Fibroblast of lung (primary cell): ENCODE data around the gene NEMF. TPM values are rescaled to one million over a fixed set of nuclear protein-coding genes. Genes with fewer than 3 reads are reported as not detected.

ENCODE experiments used
- DNase-seq, 2 donors: peaks; one replicate each; pipeline versions ENCODE4 v3.0.0 to v3.0.0-alpha.2; 2010; ENCODE audit warnings: low read depth in 2 of 2
- H2AFZ ChIP-seq: 2 replicates; pipeline ENCODE4 v1.5.1; 2012; ENCODE audit warnings: low read length, control low read depth, inconsistent platforms
- H3K27ac ChIP-seq: 2 replicates; pipeline ENCODE4 v1.5.1; 2011; ENCODE audit warnings: low read length, control low read depth; ENCODE audit not compliant: insufficient read depth
- H3K27me3 ChIP-seq: 2 replicates; pipeline ENCODE4 v1.5.1; 2011; ENCODE audit warnings: mild to moderate bottlenecking, low read length; ENCODE audit not compliant: control insufficient read depth, insufficient read depth
- H3K36me3 ChIP-seq: 2 replicates; pipeline ENCODE4 v1.5.1; 2011; ENCODE audit warnings: low read length; ENCODE audit not compliant: control insufficient read depth, insufficient read depth
- H3K4me1 ChIP-seq: 2 replicates; pipeline ENCODE4 v1.5.1; 2011; ENCODE audit warnings: low read length; ENCODE audit not compliant: control insufficient read depth, insufficient read depth; ENCODE audit errors: extremely low read depth
- H3K4me2 ChIP-seq: 2 replicates; pipeline ENCODE4 v1.5.1; 2011; ENCODE audit warnings: low read length, control low read depth; ENCODE audit not compliant: insufficient read depth; ENCODE audit errors: extremely low read depth
- H3K4me3 ChIP-seq, 4 experiments: fragments of 200-600 bp in 1 of 4; sonication (generic) in 1 of 4; replicated peaks in 1 of 4; 2 replicates each; pipeline ENCODE4 v1.5.1; 2011 to 2016; ENCODE audit warnings: low read length in 4 of 4, low read depth in 3 of 4, mild to moderate bottlenecking in 3 of 4, control low read depth in 2 of 4, inconsistent platforms in 1 of 4, mixed read lengths in 1 of 4; ENCODE audit not compliant: insufficient read depth in 1 of 4; ENCODE audit errors: control extremely low read depth in 1 of 4
- H3K79me2 ChIP-seq: 2 replicates; pipeline ENCODE4 v1.5.1; 2012; ENCODE audit warnings: mild to moderate bottlenecking, low read length, inconsistent platforms; ENCODE audit not compliant: control insufficient read depth, insufficient read depth
- H3K9ac ChIP-seq: 2 replicates; pipeline ENCODE4 v1.5.1; 2011; ENCODE audit warnings: mild to moderate bottlenecking, low read length, control low read depth; ENCODE audit not compliant: insufficient read depth
- H3K9me3 ChIP-seq: 2 replicates; pipeline ENCODE4 v1.5.1; 2012; ENCODE audit warnings: low read depth, low read length; ENCODE audit not compliant: control insufficient read depth, insufficient read depth
- H4K20me1 ChIP-seq: 2 replicates; pipeline ENCODE4 v1.5.1; 2011; ENCODE audit warnings: low read length; ENCODE audit not compliant: control insufficient read depth, insufficient read depth; ENCODE audit errors: extremely low read depth
- EZH2 ChIP-seq: IDR thresholded peaks from 2 replicates; pipeline ENCODE4 v1.5.1; 2012; ENCODE audit warnings: low read length, control low read depth, mild to moderate bottlenecking; ENCODE audit errors: missing control alignments
- polyA plus RNA-seq, 2 donors: library from polyadenylated mRNA; depleted of rRNA in 1 of 2; stranded (reverse) in 1 of 2; unstranded in 1 of 2; fragments of >200 nt; gene quantifications; 2 replicates each; pipeline ENCODE4 v1.2.1, GENCODE V29; 2011 to 2012; ENCODE audit warnings: missing spikeins in 1 of 2
- total RNA-seq: library from RNA; depleted of rRNA; stranded (reverse); fragments of >200 nt; gene quantifications from 2 replicates; pipeline ENCODE4 v1.2.1, GENCODE V29; 2014
- TF ChIP-seq, protein P1 (sequence below), 2 donors: IDR thresholded peaks in 1 of 2; conservative IDR thresholded peaks in 1 of 2; 1 replicate in 1 of 2; 2 replicates in 1 of 2; pipeline ENCODE4 v1.5.1; 2011 to 2012; ENCODE audit warnings: low read length in 2 of 2, control low read depth in 1 of 2, inconsistent platforms in 1 of 2, low read depth in 1 of 2, mild to moderate bottlenecking in 1 of 2

Gene NEMF
- total and polyA plus RNA-seq, 2 donors (not counting 1 experiment from before 2014, with no cell fraction given) = 39.5 to 68.9 TPM

DNA sequence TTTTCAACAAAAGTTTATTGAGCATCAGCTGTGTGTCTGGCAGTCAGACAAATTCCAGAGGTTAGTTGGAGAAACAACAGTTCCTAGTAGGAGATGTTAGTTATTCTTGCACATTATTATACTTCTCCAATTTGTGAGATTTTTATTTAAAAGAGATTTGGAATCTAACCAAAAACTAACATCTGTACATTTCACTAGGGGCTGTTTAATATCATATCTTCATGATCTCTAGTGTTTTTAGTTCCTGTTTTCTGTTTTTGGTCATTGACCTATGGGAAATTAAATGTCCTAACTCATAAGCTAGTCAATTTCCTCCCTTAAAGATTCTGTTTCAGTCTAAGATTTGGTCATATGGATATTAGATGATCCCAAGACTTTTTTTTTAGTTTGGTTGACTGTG, 118.8 kb downstream of the NEMF start:
- Histone ChIP-seq H3K4me1 (no peaks in the 10 kb centered on the region), H3K36me3 (no peaks in the 10 kb centered on the region), H3K79me2 (no peaks in the 10 kb centered on the region), H3K27ac (no peak overlapping the region), H2AFZ (no peak overlapping the region), H3K9me3 (no peaks in the 10 kb centered on the region), H3K27me3 (no peaks in the 10 kb centered on the region), H3K4me3 (no peak overlapping the region), H4K20me1 (no peaks in the 10 kb centered on the region), H3K4me2 (no peak overlapping the region), H3K9ac (no peak overlapping the region)
- TF ChIP-seq, protein P1, sequence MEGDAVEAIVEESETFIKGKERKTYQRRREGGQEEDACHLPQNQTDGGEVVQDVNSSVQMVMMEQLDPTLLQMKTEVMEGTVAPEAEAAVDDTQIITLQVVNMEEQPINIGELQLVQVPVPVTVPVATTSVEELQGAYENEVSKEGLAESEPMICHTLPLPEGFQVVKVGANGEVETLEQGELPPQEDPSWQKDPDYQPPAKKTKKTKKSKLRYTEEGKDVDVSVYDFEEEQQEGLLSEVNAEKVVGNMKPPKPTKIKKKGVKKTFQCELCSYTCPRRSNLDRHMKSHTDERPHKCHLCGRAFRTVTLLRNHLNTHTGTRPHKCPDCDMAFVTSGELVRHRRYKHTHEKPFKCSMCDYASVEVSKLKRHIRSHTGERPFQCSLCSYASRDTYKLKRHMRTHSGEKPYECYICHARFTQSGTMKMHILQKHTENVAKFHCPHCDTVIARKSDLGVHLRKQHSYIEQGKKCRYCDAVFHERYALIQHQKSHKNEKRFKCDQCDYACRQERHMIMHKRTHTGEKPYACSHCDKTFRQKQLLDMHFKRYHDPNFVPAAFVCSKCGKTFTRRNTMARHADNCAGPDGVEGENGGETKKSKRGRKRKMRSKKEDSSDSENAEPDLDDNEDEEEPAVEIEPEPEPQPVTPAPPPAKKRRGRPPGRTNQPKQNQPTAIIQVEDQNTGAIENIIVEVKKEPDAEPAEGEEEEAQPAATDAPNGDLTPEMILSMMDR (conservative IDR thresholded peaks at IDR 0.05 in 1 of 2, IDR thresholded peaks at IDR 0.05 in 1 of 2; ENCODE audit: low read depth in 1 of 2, low read length in 2 of 2) = no peak
- no peak for TF ChIP-seq EZH2
- DNase-seq = no peak

DNA sequence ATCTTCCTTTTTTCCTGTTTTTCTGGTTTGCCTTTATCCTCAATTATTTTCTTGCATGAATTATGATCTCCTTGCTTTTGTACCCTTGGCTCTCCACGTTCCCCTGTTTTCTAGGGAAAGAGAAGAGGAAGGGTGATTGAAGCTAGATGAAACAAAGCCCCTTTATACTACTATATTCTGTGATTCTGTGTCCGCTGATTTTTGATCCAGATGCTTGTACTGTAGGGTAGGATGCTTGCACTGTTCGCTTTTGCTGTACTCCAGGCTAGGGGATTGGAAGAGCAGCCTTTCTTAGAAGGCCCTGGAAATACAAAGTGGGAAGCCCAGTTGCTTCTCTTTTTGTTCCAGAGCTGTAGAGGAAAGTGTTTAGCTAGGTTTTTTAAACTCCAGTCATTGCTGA, 119.7 kb downstream of the NEMF start:
- TF ChIP-seq, protein P1 (conservative IDR thresholded peaks at IDR 0.05 in 1 of 2, IDR thresholded peaks at IDR 0.05 in 1 of 2; ENCODE audit: low read depth in 1 of 2, low read length in 2 of 2) = no peak
- TF ChIP-seq EZH2 = no peak
- Histone ChIP-seq H3K4me2 (no peak overlapping the region), H3K27me3 (no peaks in the 10 kb centered on the region), H4K20me1 (no peaks in the 10 kb centered on the region), H3K4me3 (no peak overlapping the region), H2AFZ (no peak overlapping the region), H3K79me2 (no peaks in the 10 kb centered on the region), H3K4me1 (no peaks in the 10 kb centered on the region), H3K9me3 (no peaks in the 10 kb centered on the region), H3K27ac (no peak overlapping the region), H3K9ac (no peak overlapping the region), H3K36me3 (no peaks in the 10 kb centered on the region)
- DNase-seq = no peak

Other genes starting within 250 kb of the NEMF start
- 281 and 528 TPM in 2 replicates for gene RPL36AL, start 232.2 kb downstream of the NEMF start, total RNA-seq
- 383 and 523 TPM in 2 replicates for gene RPL36AL, start 232.2 kb downstream of the NEMF start, polyA plus RNA-seq
- gene MGAT2, start 232.0 kb downstream of the NEMF start, total RNA-seq = 50.3 and 60.4 TPM in 2 replicates
- gene MGAT2, start 232.0 kb downstream of the NEMF start, polyA plus RNA-seq = 55.7 and 64.5 TPM in 2 replicates
- gene DNAAF2, start 217.5 kb downstream of the NEMF start, total RNA-seq = 9.1 and 10.3 TPM in 2 replicates
- gene DNAAF2, start 217.5 kb downstream of the NEMF start, polyA plus RNA-seq = 6.1 and 6.5 TPM in 2 replicates
- 3.1 and 4.5 TPM in 2 replicates for gene POLE2, start 164.6 kb downstream of the NEMF start, total RNA-seq
- gene POLE2, start 164.6 kb downstream of the NEMF start, polyA plus RNA-seq = 8.7 and 18.6 TPM in 2 replicates
- 5.4 and 5.8 TPM in 2 replicates for gene KLHDC1, start 159.7 kb downstream of the NEMF start, total RNA-seq
- gene KLHDC1, start 159.7 kb downstream of the NEMF start, polyA plus RNA-seq = 0.51 and 0.85 TPM in 2 replicates
- 125 and 135 TPM in 2 replicates for gene KLHDC2, start 84.6 kb downstream of the NEMF start, total RNA-seq
- 40.5 and 59.1 TPM in 2 replicates for gene KLHDC2, start 84.6 kb downstream of the NEMF start, polyA plus RNA-seq
- gene ARF6, start 40.3 kb upstream of the NEMF start, total RNA-seq = 48.8 and 67.4 TPM in 2 replicates
- 54.7 and 71.5 TPM in 2 replicates for gene ARF6, start 40.3 kb upstream of the NEMF start, polyA plus RNA-seq